ENCODE results near the gene TMSB4X.

Gene TMSB4X

DNA sequence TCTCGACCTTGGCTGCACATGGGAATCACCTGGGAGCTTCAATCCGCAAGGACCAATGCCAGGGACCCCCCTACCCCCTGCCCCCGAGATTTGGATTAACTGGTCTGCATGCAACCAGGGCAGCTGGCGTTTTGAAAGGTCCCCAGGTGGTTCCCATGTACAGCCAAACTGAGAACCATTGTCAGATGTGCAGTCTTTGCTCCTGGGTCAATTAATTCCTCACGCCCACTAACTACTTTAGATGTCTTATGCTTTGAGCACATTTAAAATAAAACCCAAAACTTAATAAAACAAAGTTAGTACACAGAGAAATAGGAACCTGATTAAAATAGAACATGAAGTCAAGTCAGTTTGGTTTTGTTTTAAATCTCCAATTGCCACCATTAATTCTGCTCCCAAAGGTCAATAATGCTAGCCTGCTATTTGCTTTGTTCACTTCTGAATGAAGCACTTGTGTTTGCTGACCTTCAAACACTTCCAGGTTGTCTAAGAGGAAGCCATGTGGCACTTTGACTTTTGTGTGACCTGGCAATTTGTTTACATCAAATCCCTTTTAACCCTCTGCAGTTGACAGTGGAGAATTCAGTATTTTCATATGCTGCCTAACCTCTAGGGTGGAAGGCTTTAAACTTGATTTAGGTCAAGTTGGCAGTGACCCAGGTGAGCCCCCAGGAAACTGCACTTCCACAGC, 27.2 kb upstream of the TMSB4X start:
- H3K4me3 ChIP-seq (ENCODE audit: low read depth, low read length): no peak overlapping the region
- no peak for DNase-seq (ENCODE audit: low read depth)
- TF ChIP-seq CTCF (IDR thresholded peaks at IDR 0.05; ENCODE audit: low read depth, low read length) (no peak), MAX (IDR thresholded peaks at IDR 0.05; ENCODE audit: low read depth, low read length) (no peak), POLR2A (IDR thresholded peaks at IDR 0.05; ENCODE audit: extremely low read depth, insufficient read length) (no peak), MYC (IDR thresholded peaks at IDR 0.05; ENCODE audit: low read depth, low read length) (no peak)

GRCh38 chrX:12948495-12948894, 26.4 kb upstream of the TMSB4X start:
- DNase-seq (ENCODE audit: low read depth): no peak
- TF ChIP-seq MYC (IDR thresholded peaks at IDR 0.05; ENCODE audit: low read depth, low read length) (no peak), MAX (IDR thresholded peaks at IDR 0.05; ENCODE audit: low read depth, low read length) (no peak), CTCF (IDR thresholded peaks at IDR 0.05; ENCODE audit: low read depth, low read length) (no peak), POLR2A (IDR thresholded peaks at IDR 0.05; ENCODE audit: extremely low read depth, insufficient read length) (no peak)
- H3K4me3 ChIP-seq (ENCODE audit: low read depth, low read length): no peak overlapping the region

- TF ChIP-seq POLR2A (IDR thresholded peaks at IDR 0.05; ENCODE audit: extremely low read depth, insufficient read length) (no peak), CTCF (IDR thresholded peaks at IDR 0.05; ENCODE audit: low read depth, low read length) (no peak), MYC (IDR thresholded peaks at IDR 0.05; ENCODE audit: low read depth, low read length) (no peak), MAX (IDR thresholded peaks at IDR 0.05; ENCODE audit: low read depth, low read length) (no peak)
- DNase-seq (ENCODE audit: low read depth): no peak
- H3K4me3 ChIP-seq (ENCODE audit: low read depth, low read length): no peak overlapping the region
Measured at GRCh38 chrX:12949205-12949926, 25.5 kb upstream of the TMSB4X start.

GRCh38 chrX:12949927-12950656, 24.8 kb upstream of the TMSB4X start:
- H3K4me3 ChIP-seq (ENCODE audit: low read depth, low read length): no peak overlapping the region
- DNase-seq (ENCODE audit: low read depth): peak; percentile 83
- peak; percentile 97 for TF ChIP-seq MAX (IDR thresholded peaks at IDR 0.05; ENCODE audit: low read depth, low read length)
- TF ChIP-seq CTCF (IDR thresholded peaks at IDR 0.05; ENCODE audit: low read depth, low read length): no peak
- no peak for TF ChIP-seq POLR2A (IDR thresholded peaks at IDR 0.05; ENCODE audit: extremely low read depth, insufficient read length)
- peak; percentile 59; the same call in 1 of the 2 replicates for TF ChIP-seq MYC (IDR thresholded peaks at IDR 0.05; ENCODE audit: low read depth, low read length)

DNA sequence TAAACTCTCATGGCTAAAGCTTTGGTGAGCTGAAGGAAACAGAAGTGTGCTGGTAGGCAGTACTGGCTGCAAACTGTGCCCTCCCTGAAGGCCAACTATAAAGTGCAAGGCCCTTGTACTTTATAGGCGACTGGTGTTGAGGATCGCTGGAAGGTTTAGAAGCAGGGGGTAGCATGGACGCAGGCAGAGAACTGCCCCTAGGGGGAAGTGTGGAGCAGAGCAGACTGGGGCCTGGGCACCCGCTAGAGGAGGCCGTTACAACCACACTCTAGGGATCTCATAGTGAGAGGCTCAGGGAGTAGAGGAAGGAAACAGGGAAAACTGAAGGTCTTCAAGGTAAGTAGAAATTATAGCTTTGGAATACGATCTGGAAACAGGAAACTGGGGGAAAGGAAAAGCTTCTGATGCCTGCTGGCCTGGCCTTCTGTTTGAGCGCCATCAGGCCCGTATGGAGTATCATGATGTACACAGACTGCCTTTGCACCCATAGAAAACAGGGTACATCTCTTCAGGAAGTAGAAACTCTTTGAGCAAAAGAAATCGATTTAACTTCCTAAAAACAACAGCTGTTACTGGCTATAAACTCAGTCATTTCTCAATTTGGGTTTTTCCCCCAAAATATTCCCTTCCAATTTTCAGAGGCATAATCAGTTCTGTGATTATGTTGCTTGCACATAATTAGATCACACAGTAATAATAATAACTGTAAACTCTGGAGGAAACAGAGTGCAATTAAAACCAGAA, 23.9 kb upstream of the TMSB4X start:
- TF ChIP-seq MYC (IDR thresholded peaks at IDR 0.05; ENCODE audit: low read depth, low read length): no peak
- peak; percentile 85 for TF ChIP-seq CTCF (IDR thresholded peaks at IDR 0.05; ENCODE audit: low read depth, low read length)
- H3K4me3 ChIP-seq (ENCODE audit: low read depth, low read length): peak overlapping the region; percentile 47
- DNase-seq (ENCODE audit: low read depth): peak; percentile 91
